ENCODE measurements around the gene GALNT14.

The GALNT14 gene

GRCh38 chr2:30965022-30965531 is 173.2 kb downstream of the GALNT14 start:
- no peak overlapping the region for H2AK5ac ChIP-seq (ENCODE audit: low read length)
- no peaks in the 10 kb centered on the region for H3K27me3 ChIP-seq (ENCODE audit: insufficient read depth, low read length, poor library complexity)
- H4K5ac ChIP-seq (ENCODE audit: low read length), result no peak overlapping the region
- no peak overlapping the region for H3K4me3 ChIP-seq (ENCODE audit: low read length)
- H3K36me3 ChIP-seq (ENCODE audit: control insufficient read depth, insufficient read depth, low read length), result no peaks in the 10 kb centered on the region
- H4K8ac ChIP-seq (ENCODE audit: low read depth, low read length), result no peak overlapping the region
- WGBS (ENCODE audit: extremely low coverage, insufficient coverage, low lambda C conversion rate), result no CpG with 5 or more reads among the region's 10 CpGs
- no peak overlapping the region for H3K4me2 ChIP-seq (ENCODE audit: low read length)
- no peak overlapping the region for H2BK120ac ChIP-seq (ENCODE audit: low read depth, low read length)
- no peak overlapping the region for H3K27ac ChIP-seq (ENCODE audit: low read depth, low read length)
- H2BK15ac ChIP-seq (replicated peaks; ENCODE audit: low read depth), result no peak overlapping the region
- H3K56ac ChIP-seq (ENCODE audit: low read length), result no peak overlapping the region
- H3K23ac ChIP-seq (ENCODE audit: low read length), result no peak overlapping the region
- H3K79me2 ChIP-seq (ENCODE audit: control insufficient read depth, insufficient read depth, low read length), result no peaks in the 10 kb centered on the region
- no peak overlapping the region for H2BK5ac ChIP-seq (ENCODE audit: low read length)
- H3K4me1 ChIP-seq (ENCODE audit: control insufficient read depth, low read depth, low read length), result no peaks in the 10 kb centered on the region
- no peak for DNase-seq
- no peaks in the 10 kb centered on the region for H3K79me1 ChIP-seq (ENCODE audit: low read length)
- no peak overlapping the region for H3K9ac ChIP-seq (ENCODE audit: low read length)
- no peak overlapping the region for H3K18ac ChIP-seq (ENCODE audit: low read length)
- no peak overlapping the region for H3K4ac ChIP-seq (ENCODE audit: low read depth, low read length)

DNA sequence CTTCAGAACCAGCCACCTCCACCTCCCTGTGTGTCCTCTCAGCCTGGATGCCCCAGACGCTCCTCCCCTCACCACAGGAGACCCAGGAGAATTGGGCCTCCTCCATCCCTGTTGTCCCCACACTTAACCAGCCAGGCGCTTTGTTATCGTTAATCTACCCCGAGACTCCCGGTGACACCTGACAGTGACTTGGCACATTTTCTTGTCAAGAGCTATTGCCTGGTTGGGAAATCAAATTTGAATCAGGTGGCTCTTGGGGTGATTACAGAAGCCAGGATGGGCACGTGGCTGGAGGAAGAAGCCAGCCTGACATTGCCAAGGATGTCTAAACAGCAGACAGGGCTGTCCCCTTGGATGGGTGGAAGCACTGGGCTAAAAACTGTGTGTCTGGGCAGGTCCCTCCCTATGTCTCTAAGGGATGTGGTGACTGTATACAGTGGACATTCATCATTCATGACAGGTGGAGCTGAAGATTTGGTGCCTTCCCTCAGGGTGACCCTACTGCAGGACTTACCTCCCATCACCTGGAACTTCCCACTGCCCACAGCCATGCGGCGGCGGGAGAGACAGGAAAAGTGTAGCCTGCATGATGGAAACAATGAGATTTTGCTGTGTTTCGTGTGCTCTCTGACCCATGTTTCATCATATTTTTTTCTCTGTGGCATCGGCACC is 173.8 kb downstream of the GALNT14 start:
- Histone ChIP-seq H4K5ac (ENCODE audit: low read length) (no peak overlapping the region), H3K18ac (ENCODE audit: low read length) (no peak overlapping the region), H2BK5ac (ENCODE audit: low read length) (no peak overlapping the region), H3K9ac (ENCODE audit: low read length) (no peak overlapping the region), H3K56ac (ENCODE audit: low read length) (no peak overlapping the region), H3K4me1 (ENCODE audit: control insufficient read depth, low read depth, low read length) (no peaks in the 10 kb centered on the region), H2BK15ac (replicated peaks; ENCODE audit: low read depth) (no peak overlapping the region), H2AK5ac (ENCODE audit: low read length) (no peak overlapping the region), H3K4me2 (ENCODE audit: low read length) (no peak overlapping the region), H3K4ac (ENCODE audit: low read depth, low read length) (no peak overlapping the region), H3K79me1 (ENCODE audit: low read length) (no peaks in the 10 kb centered on the region), H3K4me3 (ENCODE audit: low read length) (no peak overlapping the region), H3K79me2 (ENCODE audit: control insufficient read depth, insufficient read depth, low read length) (no peaks in the 10 kb centered on the region), H3K27me3 (ENCODE audit: insufficient read depth, low read length, poor library complexity) (no peaks in the 10 kb centered on the region), H3K36me3 (ENCODE audit: control insufficient read depth, insufficient read depth, low read length) (no peaks in the 10 kb centered on the region), H3K27ac (ENCODE audit: low read depth, low read length) (no peak overlapping the region), H4K8ac (ENCODE audit: low read depth, low read length) (no peak overlapping the region), H2BK120ac (ENCODE audit: low read depth, low read length) (no peak overlapping the region), H3K23ac (ENCODE audit: low read length) (no peak overlapping the region)
- no CpG with 5 or more reads among the region's 11 CpGs for WGBS (ENCODE audit: extremely low coverage, insufficient coverage, low lambda C conversion rate)
- no peak for DNase-seq

DNA sequence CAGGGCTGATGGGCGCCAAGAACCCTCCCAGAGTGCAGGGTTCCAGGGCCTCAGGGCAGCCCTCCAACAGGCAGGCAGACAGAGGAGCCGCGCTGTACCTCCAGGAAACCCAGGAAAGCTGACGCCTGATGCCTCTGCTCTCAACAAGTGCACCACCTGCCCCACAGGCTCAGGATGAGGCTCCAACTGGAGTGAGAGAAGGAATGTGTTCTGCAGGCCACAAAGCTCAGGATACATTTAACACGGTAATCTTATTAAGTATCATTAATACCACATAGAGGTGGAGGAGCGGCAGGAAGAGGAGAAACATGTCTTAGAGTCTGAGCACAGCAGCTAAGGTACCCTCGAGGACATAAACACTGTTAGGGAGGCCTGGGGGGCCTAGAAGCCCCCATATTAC is 175.1 kb downstream of the GALNT14 start:
- DNase-seq, result no peak
- Histone ChIP-seq H3K27ac (ENCODE audit: low read depth, low read length) (no peak overlapping the region), H3K4me1 (ENCODE audit: control insufficient read depth, low read depth, low read length) (no peaks in the 10 kb centered on the region), H3K9ac (ENCODE audit: low read length) (no peak overlapping the region), H4K8ac (ENCODE audit: low read depth, low read length) (no peak overlapping the region), H3K4me2 (ENCODE audit: low read length) (no peak overlapping the region), H3K27me3 (ENCODE audit: insufficient read depth, low read length, poor library complexity) (no peaks in the 10 kb centered on the region), H2BK15ac (replicated peaks; ENCODE audit: low read depth) (no peak overlapping the region), H3K4me3 (ENCODE audit: low read length) (no peak overlapping the region), H4K5ac (ENCODE audit: low read length) (no peak overlapping the region), H3K23ac (ENCODE audit: low read length) (no peak overlapping the region), H3K79me2 (ENCODE audit: control insufficient read depth, insufficient read depth, low read length) (no peaks in the 10 kb centered on the region), H3K79me1 (ENCODE audit: low read length) (no peaks in the 10 kb centered on the region), H2BK5ac (ENCODE audit: low read length) (no peak overlapping the region), H2BK120ac (ENCODE audit: low read depth, low read length) (no peak overlapping the region), H2AK5ac (ENCODE audit: low read length) (no peak overlapping the region), H3K56ac (ENCODE audit: low read length) (no peak overlapping the region), H3K18ac (ENCODE audit: low read length) (no peak overlapping the region), H3K4ac (ENCODE audit: low read depth, low read length) (no peak overlapping the region), H3K36me3 (ENCODE audit: control insufficient read depth, insufficient read depth, low read length) (no peaks in the 10 kb centered on the region)
- WGBS (ENCODE audit: extremely low coverage, insufficient coverage, low lambda C conversion rate), result no CpG with 5 or more reads among the region's 7 CpGs

DNA sequence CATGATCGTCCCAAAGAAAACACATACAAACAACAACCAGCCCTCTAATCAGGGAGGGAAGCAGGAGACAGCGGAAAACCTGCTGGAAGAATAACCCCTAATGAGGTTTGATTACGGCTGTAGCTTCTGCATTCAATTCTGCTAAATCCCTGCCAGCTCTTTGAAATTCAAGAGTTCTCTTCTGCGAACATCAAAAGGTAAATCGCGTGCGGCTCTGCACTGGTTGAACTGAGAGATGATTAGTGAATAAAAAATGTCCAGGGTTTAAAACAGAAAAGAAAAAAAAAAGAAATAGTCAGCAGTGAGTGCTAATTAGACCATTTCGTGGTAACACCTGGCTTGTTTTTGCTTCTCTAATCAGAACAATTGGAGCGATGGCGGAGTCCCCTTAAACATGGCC is 178.0 kb downstream of the GALNT14 start:
- H3K18ac ChIP-seq (ENCODE audit: low read length), result no peak overlapping the region
- no peaks in the 10 kb centered on the region for H3K36me3 ChIP-seq (ENCODE audit: control insufficient read depth, insufficient read depth, low read length)
- no peaks in the 10 kb centered on the region for H3K79me1 ChIP-seq (ENCODE audit: low read length)
- no peaks in the 10 kb centered on the region for H3K79me2 ChIP-seq (ENCODE audit: control insufficient read depth, insufficient read depth, low read length)
- no peak overlapping the region for H3K23ac ChIP-seq (ENCODE audit: low read length)
- H3K4me1 ChIP-seq (ENCODE audit: control insufficient read depth, low read depth, low read length), result no peaks in the 10 kb centered on the region
- no CpG with 5 or more reads among the region's 10 CpGs for WGBS (ENCODE audit: extremely low coverage, insufficient coverage, low lambda C conversion rate)
- no peak overlapping the region for H4K8ac ChIP-seq (ENCODE audit: low read depth, low read length)
- H3K4ac ChIP-seq (ENCODE audit: low read depth, low read length), result no peak overlapping the region
- H2BK15ac ChIP-seq (replicated peaks; ENCODE audit: low read depth), result no peak overlapping the region
- H3K4me2 ChIP-seq (ENCODE audit: low read length), result no peak overlapping the region
- DNase-seq, result no peak
- H3K9ac ChIP-seq (ENCODE audit: low read length), result no peak overlapping the region
- H2BK120ac ChIP-seq (ENCODE audit: low read depth, low read length), result no peak overlapping the region
- no peak overlapping the region for H2AK5ac ChIP-seq (ENCODE audit: low read length)
- H3K27me3 ChIP-seq (ENCODE audit: insufficient read depth, low read length, poor library complexity), result no peaks in the 10 kb centered on the region
- no peak overlapping the region for H4K5ac ChIP-seq (ENCODE audit: low read length)
- no peak overlapping the region for H3K27ac ChIP-seq (ENCODE audit: low read depth, low read length)
- no peak overlapping the region for H2BK5ac ChIP-seq (ENCODE audit: low read length)
- no peak overlapping the region for H3K56ac ChIP-seq (ENCODE audit: low read length)
- no peak overlapping the region for H3K4me3 ChIP-seq (ENCODE audit: low read length)

DNA sequence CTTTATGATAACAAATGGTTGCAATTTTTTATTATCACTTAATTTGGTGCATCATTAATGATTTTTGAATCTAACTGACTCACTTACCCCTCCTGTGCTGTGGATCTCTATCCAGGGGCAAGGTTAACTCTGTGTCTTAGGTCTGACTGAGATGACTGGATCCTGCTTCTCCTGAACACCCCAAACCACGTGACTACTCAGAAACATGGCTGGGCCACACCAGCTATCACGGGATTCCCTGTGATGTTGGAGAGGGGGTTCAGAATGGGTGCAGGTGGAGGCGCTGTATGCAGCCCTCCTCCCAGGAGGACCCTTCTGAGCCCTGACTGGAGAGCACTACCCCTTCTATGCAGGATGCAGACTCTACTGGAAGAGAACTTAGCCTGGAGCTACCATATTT is 178.6 kb downstream of the GALNT14 start:
- Histone ChIP-seq H3K4me2 (ENCODE audit: low read length) (no peak overlapping the region), H3K9ac (ENCODE audit: low read length) (no peak overlapping the region), H3K79me1 (ENCODE audit: low read length) (no peaks in the 10 kb centered on the region), H2AK5ac (ENCODE audit: low read length) (no peak overlapping the region), H3K18ac (ENCODE audit: low read length) (no peak overlapping the region), H3K27me3 (ENCODE audit: insufficient read depth, low read length, poor library complexity) (no peaks in the 10 kb centered on the region), H4K5ac (ENCODE audit: low read length) (no peak overlapping the region), H3K79me2 (ENCODE audit: control insufficient read depth, insufficient read depth, low read length) (no peaks in the 10 kb centered on the region), H2BK5ac (ENCODE audit: low read length) (no peak overlapping the region), H4K8ac (ENCODE audit: low read depth, low read length) (no peak overlapping the region), H3K4me1 (ENCODE audit: control insufficient read depth, low read depth, low read length) (no peaks in the 10 kb centered on the region), H3K36me3 (ENCODE audit: control insufficient read depth, insufficient read depth, low read length) (no peaks in the 10 kb centered on the region), H3K4ac (ENCODE audit: low read depth, low read length) (no peak overlapping the region), H3K4me3 (ENCODE audit: low read length) (no peak overlapping the region), H2BK15ac (replicated peaks; ENCODE audit: low read depth) (no peak overlapping the region), H3K23ac (ENCODE audit: low read length) (no peak overlapping the region), H3K56ac (ENCODE audit: low read length) (no peak overlapping the region), H3K27ac (ENCODE audit: low read depth, low read length) (no peak overlapping the region), H2BK120ac (ENCODE audit: low read depth, low read length) (no peak overlapping the region)
- no peak for DNase-seq
- no CpG with 5 or more reads among the region's 3 CpGs for WGBS (ENCODE audit: extremely low coverage, insufficient coverage, low lambda C conversion rate)

DNA sequence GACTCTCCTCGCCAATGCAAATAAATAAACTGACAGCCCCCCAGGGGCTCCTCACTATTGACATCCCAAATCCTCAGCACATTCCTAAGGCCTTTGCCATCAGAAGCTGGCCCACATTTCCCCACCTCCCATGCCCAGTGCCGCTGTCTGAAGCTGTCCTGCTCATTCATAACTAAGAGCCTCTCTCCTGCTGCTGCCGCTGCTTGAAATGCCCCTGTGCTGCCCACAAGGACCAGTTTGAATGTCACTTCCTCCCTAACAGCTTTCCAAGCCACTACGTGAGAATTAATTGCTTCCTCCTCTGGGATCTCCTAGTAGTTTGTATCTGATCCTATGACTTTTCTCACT is 179.3 kb downstream of the GALNT14 start:
- H3K18ac ChIP-seq (ENCODE audit: low read length), result no peak overlapping the region
- H3K9ac ChIP-seq (ENCODE audit: low read length), result no peak overlapping the region
- H3K4me3 ChIP-seq (ENCODE audit: low read length), result no peak overlapping the region
- H3K36me3 ChIP-seq (ENCODE audit: control insufficient read depth, insufficient read depth, low read length), result no peaks in the 10 kb centered on the region
- H2BK15ac ChIP-seq (replicated peaks; ENCODE audit: low read depth), result no peak overlapping the region
- DNase-seq, result peak; percentile 28
- no peak overlapping the region for H3K23ac ChIP-seq (ENCODE audit: low read length)
- no peak overlapping the region for H3K4me2 ChIP-seq (ENCODE audit: low read length)
- no peak overlapping the region for H3K56ac ChIP-seq (ENCODE audit: low read length)
- H4K5ac ChIP-seq (ENCODE audit: low read length), result no peak overlapping the region
- H4K8ac ChIP-seq (ENCODE audit: low read depth, low read length), result no peak overlapping the region
- no peak overlapping the region for H2BK120ac ChIP-seq (ENCODE audit: low read depth, low read length)
- no peak overlapping the region for H3K4ac ChIP-seq (ENCODE audit: low read depth, low read length)
- H3K27me3 ChIP-seq (ENCODE audit: insufficient read depth, low read length, poor library complexity), result no peaks in the 10 kb centered on the region
- WGBS (ENCODE audit: extremely low coverage, insufficient coverage, low lambda C conversion rate), result no CpG with 5 or more reads among the region's 4 CpGs
- H3K27ac ChIP-seq (ENCODE audit: low read depth, low read length), result no peak overlapping the region
- no peaks in the 10 kb centered on the region for H3K4me1 ChIP-seq (ENCODE audit: control insufficient read depth, low read depth, low read length)
- no peak overlapping the region for H2AK5ac ChIP-seq (ENCODE audit: low read length)
- H3K79me1 ChIP-seq (ENCODE audit: low read length), result no peaks in the 10 kb centered on the region
- H2BK5ac ChIP-seq (ENCODE audit: low read length), result no peak overlapping the region
- H3K79me2 ChIP-seq (ENCODE audit: control insufficient read depth, insufficient read depth, low read length), result no peaks in the 10 kb centered on the region

Measured in mesendoderm (in vitro differentiated cells).